Lower lobe of right lung (tissue), 2 donors: ENCODE measurements around the gene BCL2. TPM values are rescaled to one million over a fixed set of nuclear protein-coding genes. Genes with fewer than 3 reads are reported as not detected.

ENCODE experiments used
- ATAC-seq, 2 donors: fragments of 200-7000 bp; cut with Tn5 transposase; one replicate each; pipeline ENCODE4 v1.9.1; 2020 to 2022; ENCODE audit warnings: mild to moderate bottlenecking in 2 of 2, moderate library complexity in 2 of 2
- DNase-seq: peaks from one replicate; pipeline ENCODE4 v3.0.0-alpha.2; 2020
- H3K27ac ChIP-seq: fragments of 200-600 bp; one replicate; pipeline ENCODE4 v1.8.0; 2022
- H3K27me3 ChIP-seq: fragments of 200-600 bp; one replicate; pipeline ENCODE4 v1.8.0; 2022; ENCODE audit warnings: low read depth
- H3K36me3 ChIP-seq: fragments of 200-600 bp; one replicate; pipeline ENCODE4 v1.8.0; 2022; ENCODE audit warnings: mild to moderate bottlenecking
- H3K4me1 ChIP-seq: fragments of 200-600 bp; one replicate; pipeline ENCODE4 v1.8.0; 2022
- H3K4me3 ChIP-seq: fragments of 200-600 bp; one replicate; pipeline ENCODE4 v1.8.0; 2022; ENCODE audit warnings: mild to moderate bottlenecking
- H3K9me3 ChIP-seq: fragments of 200-600 bp; one replicate; pipeline ENCODE4 v1.8.0; 2022
- intact Hi-C: fragments of 100-400 bp; cut with DNase I; formaldehyde crosslinking; loops from one replicate; pipeline ENCODE4 v1.11.0; 2022
- total RNA-seq: library from RNA; stranded (reverse); fragmentation: NEBNext Ultra II Directional; extraction: Animal tissue kit (Norgen Biotek cat#: 25700); gene quantifications from one replicate; pipeline ENCODE4 v1.2.1, GENCODE V29; 2021
- TF ChIP-seq, protein P1 (sequence below): fragments of 200-600 bp; IDR thresholded peaks from one replicate; pipeline ENCODE4 v1.8.0; 2022; ENCODE audit warnings: antibody characterized with exemption, mild to moderate bottlenecking
- donor health status: DM: no; HTN: yes; CAD: no; lungs with severe emphysema.

Gene BCL2
- total RNA-seq, 1 donor from 2014 or later, result 11.0 TPM

DNA sequence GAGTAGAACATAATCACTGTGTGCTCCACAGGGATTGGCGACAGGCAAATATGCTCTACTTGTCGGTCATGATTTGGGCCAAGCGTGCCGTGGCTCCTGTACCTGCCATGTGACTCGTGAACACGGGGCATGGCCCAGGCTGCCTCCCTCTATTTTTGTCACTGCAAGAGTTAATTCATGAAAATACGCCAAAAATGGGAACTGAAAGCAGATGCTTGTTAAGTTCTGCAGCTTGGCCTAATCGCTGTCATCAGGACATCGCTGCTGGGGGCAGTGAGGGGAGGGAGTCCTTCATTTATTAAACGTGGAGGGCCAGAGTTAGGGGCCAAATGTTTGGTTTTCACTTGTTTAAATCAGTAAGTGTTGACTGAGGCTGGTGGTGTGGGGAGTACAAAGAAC is 177.8 kb downstream of the BCL2 start:
- no peak for ATAC-seq
- TF ChIP-seq, protein P1, sequence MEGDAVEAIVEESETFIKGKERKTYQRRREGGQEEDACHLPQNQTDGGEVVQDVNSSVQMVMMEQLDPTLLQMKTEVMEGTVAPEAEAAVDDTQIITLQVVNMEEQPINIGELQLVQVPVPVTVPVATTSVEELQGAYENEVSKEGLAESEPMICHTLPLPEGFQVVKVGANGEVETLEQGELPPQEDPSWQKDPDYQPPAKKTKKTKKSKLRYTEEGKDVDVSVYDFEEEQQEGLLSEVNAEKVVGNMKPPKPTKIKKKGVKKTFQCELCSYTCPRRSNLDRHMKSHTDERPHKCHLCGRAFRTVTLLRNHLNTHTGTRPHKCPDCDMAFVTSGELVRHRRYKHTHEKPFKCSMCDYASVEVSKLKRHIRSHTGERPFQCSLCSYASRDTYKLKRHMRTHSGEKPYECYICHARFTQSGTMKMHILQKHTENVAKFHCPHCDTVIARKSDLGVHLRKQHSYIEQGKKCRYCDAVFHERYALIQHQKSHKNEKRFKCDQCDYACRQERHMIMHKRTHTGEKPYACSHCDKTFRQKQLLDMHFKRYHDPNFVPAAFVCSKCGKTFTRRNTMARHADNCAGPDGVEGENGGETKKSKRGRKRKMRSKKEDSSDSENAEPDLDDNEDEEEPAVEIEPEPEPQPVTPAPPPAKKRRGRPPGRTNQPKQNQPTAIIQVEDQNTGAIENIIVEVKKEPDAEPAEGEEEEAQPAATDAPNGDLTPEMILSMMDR, result no peak
- no peaks in the 10 kb centered on the region for H3K9me3 ChIP-seq
- no peaks in the 10 kb centered on the region for H3K27me3 ChIP-seq
- intact Hi-C loops, result no loop called here
- H3K27ac ChIP-seq, result peak overlapping the region; percentile 8
- DNase-seq, result no peak
- H3K36me3 ChIP-seq, result no peaks in the 10 kb centered on the region
- peaks cover 37% of the 10 kb centered on the region for H3K4me1 ChIP-seq
- no peak overlapping the region for H3K4me3 ChIP-seq

DNA sequence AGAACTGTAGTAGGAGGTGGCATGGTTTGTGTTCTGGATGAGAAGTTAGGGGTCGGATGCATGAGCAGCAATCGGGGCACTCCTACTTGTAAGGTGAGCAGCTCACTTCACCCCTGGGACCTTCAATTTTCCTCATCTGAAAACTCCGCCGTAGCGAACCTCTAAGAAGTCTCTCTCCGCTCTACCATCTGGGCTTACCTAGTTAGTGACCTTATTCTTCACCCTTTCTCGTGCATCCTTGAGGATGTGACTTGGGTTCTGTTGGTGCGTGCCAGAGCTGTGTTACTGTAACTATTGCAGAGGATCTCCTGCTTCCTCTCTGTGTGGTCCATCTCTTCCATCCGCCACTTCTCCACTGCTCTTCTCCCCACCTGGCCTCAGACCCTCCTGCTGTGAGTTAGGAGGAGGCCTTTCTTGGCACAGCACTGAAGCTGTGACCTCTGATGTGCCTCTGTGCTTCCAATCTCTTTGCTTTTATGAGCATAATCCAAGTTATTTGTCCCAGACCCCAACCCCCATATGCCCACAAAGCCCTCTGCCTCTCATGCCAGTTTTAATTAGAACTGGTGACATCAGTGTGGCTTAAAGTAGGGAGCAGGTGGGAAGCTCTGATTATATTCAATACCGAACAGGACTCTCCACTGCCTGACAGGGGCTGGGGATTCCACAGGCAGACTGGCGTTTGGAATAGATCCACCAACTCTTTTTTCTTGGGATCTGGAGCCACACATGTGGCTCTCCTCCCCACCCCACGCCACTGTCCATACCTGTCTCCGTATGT is 178.4 kb downstream of the BCL2 start:
- ATAC-seq (no peak), DNase-seq (no peak)
- TF ChIP-seq, protein P1, result no peak
- intact Hi-C loops, result no loop called here
- no peak overlapping the region for H3K4me3 ChIP-seq
- no peaks in the 10 kb centered on the region for H3K27me3 ChIP-seq
- H3K9me3 ChIP-seq, result no peaks in the 10 kb centered on the region
- no peak overlapping the region for H3K27ac ChIP-seq
- H3K4me1 ChIP-seq, result peaks cover 37% of the 10 kb centered on the region
- H3K36me3 ChIP-seq, result no peaks in the 10 kb centered on the region

DNA sequence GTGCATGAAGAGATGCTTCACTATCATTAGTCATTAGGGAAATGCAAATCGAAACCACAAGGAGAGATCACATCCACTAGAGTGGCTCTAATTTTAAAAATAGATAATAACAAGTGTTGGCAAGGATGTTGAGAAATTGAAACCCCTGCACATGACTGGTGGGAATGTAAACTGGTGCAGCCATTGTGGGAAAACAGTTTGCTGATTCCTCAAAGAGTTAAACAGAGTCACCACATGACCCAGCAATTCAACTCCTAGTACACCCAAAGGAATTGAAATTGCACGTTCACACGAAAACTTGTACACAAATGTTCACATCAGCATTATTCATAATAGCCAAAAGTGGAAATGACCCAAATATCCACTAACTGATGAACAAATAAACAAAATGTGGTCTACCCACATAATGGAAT is 179.5 kb downstream of the BCL2 start:
- no peak overlapping the region for H3K27ac ChIP-seq

DNA sequence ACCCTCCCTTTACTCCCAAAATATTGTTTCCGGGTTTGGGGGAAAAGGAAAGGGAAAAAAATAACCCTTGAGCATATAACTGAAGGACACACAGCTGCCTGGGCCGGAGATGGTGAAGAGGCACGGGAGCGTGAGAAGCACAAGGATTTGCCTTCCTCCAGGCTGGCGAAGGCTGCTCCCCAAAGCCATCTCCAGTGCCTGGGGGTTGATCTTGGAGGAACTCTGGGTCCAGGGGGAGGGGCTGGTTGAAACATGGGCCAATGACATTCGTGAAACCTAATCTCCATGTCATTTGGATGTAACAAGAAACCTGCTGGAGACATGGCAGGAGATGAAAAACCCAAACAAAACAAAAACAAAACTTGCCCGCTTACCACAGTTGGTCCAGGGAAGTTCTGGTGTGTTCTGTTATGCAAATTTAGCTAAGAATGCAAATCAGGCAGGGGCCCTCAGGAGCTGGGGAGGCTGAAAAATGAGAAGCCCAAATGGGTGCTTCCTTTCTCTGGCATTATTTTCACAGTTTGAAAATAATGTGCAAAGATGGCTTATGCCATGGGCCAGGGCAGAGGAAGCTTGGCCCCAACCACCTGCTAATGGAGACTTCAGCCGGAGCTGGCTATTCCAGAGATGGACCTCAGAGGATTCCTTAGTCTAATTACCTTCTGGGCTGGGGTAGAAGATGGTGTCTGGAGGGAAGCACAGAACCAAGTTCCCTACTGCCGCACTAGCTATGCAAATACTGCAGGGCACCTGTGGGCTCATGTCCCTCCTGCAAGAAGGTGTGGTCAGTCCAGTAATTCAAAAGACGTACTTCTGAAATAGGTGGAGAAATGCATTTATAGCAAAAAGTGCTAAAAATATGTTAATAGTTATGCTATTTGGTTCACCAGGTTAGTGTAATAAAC is 180.9 kb downstream of the BCL2 start:
- peak overlapping the region; percentile 24 for H3K4me3 ChIP-seq
- DNase-seq, result no peak
- ATAC-seq, result peak in 1 of 2 donors; percentile 20
- intact Hi-C loops, result loop anchor here (10.0 kb wide), 1 partner anchor 186 kb away; no protein-coding TSS in a partner anchor
- peak overlapping the region; percentile 37 for H3K27ac ChIP-seq
- no peaks in the 10 kb centered on the region for H3K36me3 ChIP-seq
- H3K27me3 ChIP-seq, result no peaks in the 10 kb centered on the region
- no peaks in the 10 kb centered on the region for H3K9me3 ChIP-seq
- H3K4me1 ChIP-seq, result peaks cover 37% of the 10 kb centered on the region
- TF ChIP-seq, protein P1, result no peak

More for the DNA sequence above, 179.5 kb downstream of the BCL2 start:
- TF ChIP-seq, protein P1, result no peak
- ATAC-seq, result no peak
- no peaks in the 10 kb centered on the region for H3K36me3 ChIP-seq
- H3K4me3 ChIP-seq, result no peak overlapping the region
- no peaks in the 10 kb centered on the region for H3K9me3 ChIP-seq
- intact Hi-C loops, result no loop called here
- no peak for DNase-seq
- H3K4me1 ChIP-seq, result peaks cover 37% of the 10 kb centered on the region
- no peaks in the 10 kb centered on the region for H3K27me3 ChIP-seq

DNA sequence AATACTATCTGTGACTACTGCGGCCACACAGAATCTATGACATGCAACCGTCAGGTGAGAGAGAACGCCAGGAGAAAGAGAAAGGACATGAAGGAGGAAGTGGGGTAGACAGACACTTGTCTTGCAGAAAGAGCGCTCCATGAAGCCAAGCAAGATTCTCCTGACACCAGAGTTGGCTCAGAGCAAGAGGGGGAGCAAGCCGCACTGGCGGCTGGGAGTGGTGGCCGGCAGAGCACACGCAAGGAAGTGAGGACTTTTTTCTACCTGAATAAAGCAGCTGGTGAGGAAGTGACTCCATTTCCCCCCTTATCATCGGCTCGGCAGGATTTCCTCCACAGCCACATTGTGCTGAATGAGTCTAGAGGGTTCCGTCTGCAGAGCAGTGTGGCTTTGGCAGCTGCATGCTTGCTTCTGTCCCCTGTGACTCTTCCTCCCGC is 181.6 kb downstream of the BCL2 start:
- TF ChIP-seq, protein P1, result no peak
- intact Hi-C loops, result loop anchor here (10.0 kb wide), 1 partner anchor 187 kb away; no protein-coding TSS in a partner anchor
- DNase-seq (no peak), ATAC-seq (peak; percentile 62 to 73)
- no peaks in the 10 kb centered on the region for H3K9me3 ChIP-seq
- H3K27me3 ChIP-seq, result no peaks in the 10 kb centered on the region
- peak overlapping the region; percentile 31 for H3K27ac ChIP-seq
- H3K4me1 ChIP-seq, result peaks cover 37% of the 10 kb centered on the region
- H3K36me3 ChIP-seq, result no peaks in the 10 kb centered on the region
- H3K4me3 ChIP-seq, result peak overlapping the region; percentile 24
